ENCODE measurements around the gene SPATA12. TPM values are rescaled to one million over a fixed set of nuclear protein-coding genes. Genes with fewer than 3 reads are reported as not detected.

Gene SPATA12
- total RNA-seq, 4 donors from 2014 or later = not detected

DNA sequence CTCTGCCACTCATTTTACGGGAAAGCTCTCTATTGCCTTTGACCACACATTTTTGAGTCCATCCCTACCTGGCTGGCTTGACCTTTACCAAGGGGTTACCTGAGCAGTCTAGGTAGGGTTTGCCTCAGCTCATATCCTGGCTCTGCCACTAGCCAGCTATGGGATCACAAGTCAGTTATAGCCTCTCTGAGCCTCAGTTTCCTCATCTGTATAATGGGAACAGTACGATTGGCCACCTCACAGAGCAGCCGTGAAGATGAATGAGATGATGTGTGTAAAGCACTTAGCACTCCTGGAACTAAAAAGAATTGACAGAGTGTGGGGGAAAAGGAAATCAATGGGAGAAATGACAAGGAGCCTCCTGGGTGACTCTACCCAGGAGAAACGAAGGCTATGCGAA lies 28.0 kb downstream of the SPATA12 start:
- Histone ChIP-seq H3K36me3 (no peaks in the 10 kb centered on the region), H3K27me3 (no peaks in the 10 kb centered on the region), H3K9me3 (no peaks in the 10 kb centered on the region), H3K4me1 (peaks cover 8% of the 10 kb centered on the region), H3K27ac (no peak overlapping the region), H3K4me3 (no peak overlapping the region)
- TF ChIP-seq EP300 (IDR thresholded peaks at IDR 0.05) (no peak), POLR2A (IDR thresholded peaks at IDR 0.05) (no peak), POLR2AphosphoS5 (IDR thresholded peaks at IDR 0.05) (no peak)
- TF ChIP-seq, protein P1, sequence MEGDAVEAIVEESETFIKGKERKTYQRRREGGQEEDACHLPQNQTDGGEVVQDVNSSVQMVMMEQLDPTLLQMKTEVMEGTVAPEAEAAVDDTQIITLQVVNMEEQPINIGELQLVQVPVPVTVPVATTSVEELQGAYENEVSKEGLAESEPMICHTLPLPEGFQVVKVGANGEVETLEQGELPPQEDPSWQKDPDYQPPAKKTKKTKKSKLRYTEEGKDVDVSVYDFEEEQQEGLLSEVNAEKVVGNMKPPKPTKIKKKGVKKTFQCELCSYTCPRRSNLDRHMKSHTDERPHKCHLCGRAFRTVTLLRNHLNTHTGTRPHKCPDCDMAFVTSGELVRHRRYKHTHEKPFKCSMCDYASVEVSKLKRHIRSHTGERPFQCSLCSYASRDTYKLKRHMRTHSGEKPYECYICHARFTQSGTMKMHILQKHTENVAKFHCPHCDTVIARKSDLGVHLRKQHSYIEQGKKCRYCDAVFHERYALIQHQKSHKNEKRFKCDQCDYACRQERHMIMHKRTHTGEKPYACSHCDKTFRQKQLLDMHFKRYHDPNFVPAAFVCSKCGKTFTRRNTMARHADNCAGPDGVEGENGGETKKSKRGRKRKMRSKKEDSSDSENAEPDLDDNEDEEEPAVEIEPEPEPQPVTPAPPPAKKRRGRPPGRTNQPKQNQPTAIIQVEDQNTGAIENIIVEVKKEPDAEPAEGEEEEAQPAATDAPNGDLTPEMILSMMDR (IDR thresholded peaks at IDR 0.05) = no peak
- WGBS = 91% methylated on average over 5 of the region's 5 CpGs
- DNase-seq (ENCODE audit: low spot score in 2 of 2) = no peak

DNA sequence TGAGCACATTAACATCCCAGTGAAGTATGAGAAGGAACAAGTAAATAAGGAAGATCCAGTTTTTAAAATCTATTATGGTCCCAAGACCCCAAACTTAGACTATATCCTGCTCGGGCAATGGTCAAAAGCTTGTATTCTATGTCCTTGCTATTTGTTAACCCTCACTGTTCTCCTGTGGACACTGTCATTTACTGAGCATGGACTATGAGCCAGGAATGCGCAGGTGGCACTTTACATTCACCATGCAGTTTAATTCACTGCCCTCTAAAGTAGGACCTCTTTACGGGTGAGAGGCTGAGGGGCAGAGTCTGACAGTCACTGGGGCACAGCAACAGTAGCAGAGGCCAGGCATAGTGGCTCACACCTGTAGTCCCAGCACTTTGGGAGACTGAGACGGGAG lies 28.6 kb downstream of the SPATA12 start:
- TF ChIP-seq, protein P1 (IDR thresholded peaks at IDR 0.05) = no peak
- TF ChIP-seq POLR2A (IDR thresholded peaks at IDR 0.05) (no peak), POLR2AphosphoS5 (IDR thresholded peaks at IDR 0.05) (no peak), EP300 (IDR thresholded peaks at IDR 0.05) (no peak)
- no peak overlapping the region for H3K27ac ChIP-seq
- no peaks in the 10 kb centered on the region for H3K9me3 ChIP-seq
- 93% methylated on average over 3 of the region's 4 CpGs for WGBS
- no peak for DNase-seq (ENCODE audit: low spot score in 2 of 2)
- H3K27me3 ChIP-seq = no peaks in the 10 kb centered on the region
- H3K4me3 ChIP-seq = no peak overlapping the region
- H3K4me1 ChIP-seq = peaks cover 8% of the 10 kb centered on the region
- H3K36me3 ChIP-seq = no peaks in the 10 kb centered on the region

DNA sequence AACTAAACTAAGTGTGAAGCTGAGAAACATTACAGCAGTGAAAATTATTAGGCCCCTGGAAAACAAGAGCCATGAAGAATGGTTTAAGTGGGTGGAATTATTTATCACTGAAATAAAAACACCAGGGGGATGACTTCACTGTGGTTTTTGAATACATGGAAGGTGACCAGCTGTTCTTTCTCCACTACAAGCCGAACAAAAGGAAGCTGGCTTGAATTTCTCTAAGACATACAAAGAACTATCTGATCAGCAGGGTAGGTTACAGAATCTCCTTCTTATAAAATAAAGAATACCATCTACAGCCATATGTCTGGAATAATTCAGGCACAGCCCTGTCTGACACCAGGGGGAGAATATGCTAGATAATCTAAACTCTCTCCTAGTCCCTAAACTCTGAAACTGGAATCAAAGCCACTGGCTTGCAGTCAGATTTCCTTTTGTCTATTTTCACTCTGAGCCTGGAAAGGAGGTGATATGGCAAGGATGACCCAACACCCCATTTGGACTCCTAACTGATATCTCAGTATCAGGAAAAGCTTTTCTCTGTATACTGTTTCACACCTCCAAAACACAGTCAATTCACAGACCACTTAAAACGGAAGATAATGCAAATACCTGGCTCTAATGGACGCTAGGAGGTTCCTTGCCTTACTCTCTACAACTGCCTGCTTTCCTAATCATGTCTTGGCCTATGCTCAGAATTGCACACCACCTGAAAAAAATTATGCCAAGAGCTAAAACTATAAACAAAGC lies 31.2 kb downstream of the SPATA12 start:
- 75% methylated on average over 3 of the region's 3 CpGs for WGBS
- DNase-seq (ENCODE audit: low spot score in 2 of 2) = no peak
- Histone ChIP-seq H3K27ac (no peak overlapping the region), H3K4me1 (peaks cover 9% of the 10 kb centered on the region), H3K36me3 (no peaks in the 10 kb centered on the region), H3K27me3 (no peaks in the 10 kb centered on the region), H3K9me3 (no peaks in the 10 kb centered on the region), H3K4me3 (no peak overlapping the region)
- TF ChIP-seq, protein P1 (IDR thresholded peaks at IDR 0.05) = no peak
- TF ChIP-seq POLR2AphosphoS5 (IDR thresholded peaks at IDR 0.05) (no peak), EP300 (IDR thresholded peaks at IDR 0.05) (no peak), POLR2A (IDR thresholded peaks at IDR 0.05) (no peak)

DNA sequence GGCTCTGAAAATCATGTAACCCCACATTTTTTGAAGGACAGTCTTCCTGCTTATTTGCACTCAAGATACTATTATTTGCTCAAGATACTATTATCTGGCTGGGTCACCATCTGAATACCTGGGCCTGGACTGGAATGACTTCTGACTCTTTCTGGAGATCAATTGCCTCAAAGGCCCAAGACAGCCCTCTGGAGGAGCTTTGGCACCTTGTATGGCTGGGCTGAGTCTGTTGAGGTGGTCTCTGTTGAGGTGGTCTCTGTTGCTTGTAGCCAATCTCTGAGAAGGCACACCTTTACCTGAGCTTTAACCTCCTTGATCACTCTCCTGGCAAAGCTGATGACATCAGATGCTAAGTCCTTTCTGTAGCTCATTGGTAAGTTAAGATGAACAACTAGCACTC lies 33.0 kb downstream of the SPATA12 start:
- H3K4me1 ChIP-seq = peaks cover 9% of the 10 kb centered on the region
- TF ChIP-seq, protein P1 (IDR thresholded peaks at IDR 0.05) = no peak
- TF ChIP-seq POLR2A (IDR thresholded peaks at IDR 0.05) = no peak
- no peak for TF ChIP-seq POLR2AphosphoS5 (IDR thresholded peaks at IDR 0.05)
- no peak for TF ChIP-seq EP300 (IDR thresholded peaks at IDR 0.05)

DNA sequence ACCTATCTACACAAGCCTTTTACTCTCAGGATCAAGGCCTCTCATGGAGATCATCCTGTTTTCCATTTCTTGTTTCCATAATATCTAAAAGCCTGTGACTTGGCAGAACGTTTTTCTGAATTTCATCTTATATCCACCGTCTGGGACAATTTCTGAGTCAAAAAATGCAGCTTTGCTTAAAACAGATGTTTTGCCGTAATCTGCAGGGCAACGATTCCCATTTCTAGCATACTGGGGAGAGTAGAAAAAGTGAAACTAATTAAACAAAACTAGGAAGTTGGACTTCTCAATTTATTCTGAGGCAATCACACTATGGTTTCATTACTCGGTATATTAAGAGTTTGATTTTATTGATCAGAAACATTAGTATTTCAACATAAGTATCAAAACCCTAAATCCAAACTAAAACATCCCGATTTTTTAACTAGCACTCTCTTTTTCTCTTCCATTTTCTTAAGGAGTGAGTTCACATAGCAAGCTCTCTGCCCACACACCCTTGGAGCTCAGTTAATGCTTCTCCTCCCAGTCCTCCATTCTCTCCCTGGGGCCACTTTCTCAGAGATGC lies 33.6 kb downstream of the SPATA12 start:
- peak overlapping the region; percentile 0 for H3K4me3 ChIP-seq
- TF ChIP-seq POLR2AphosphoS5 (IDR thresholded peaks at IDR 0.05) (no peak), EP300 (IDR thresholded peaks at IDR 0.05) (no peak), POLR2A (IDR thresholded peaks at IDR 0.05) (no peak)
- TF ChIP-seq, protein P1 (IDR thresholded peaks at IDR 0.05) = no peak
- H3K4me1 ChIP-seq = peaks cover 9% of the 10 kb centered on the region

More for the DNA sequence above, 33.0 kb downstream of the SPATA12 start:
- peaks cover 4% of the 10 kb centered on the region for H3K36me3 ChIP-seq
- H3K9me3 ChIP-seq = no peaks in the 10 kb centered on the region
- no peak overlapping the region for H3K27ac ChIP-seq
- H3K4me3 ChIP-seq = no peak overlapping the region
- H3K27me3 ChIP-seq = no peaks in the 10 kb centered on the region
- DNase-seq (ENCODE audit: low spot score in 2 of 2) = no peak

More for the DNA sequence above, 33.6 kb downstream of the SPATA12 start:
- H3K36me3 ChIP-seq = peaks cover 4% of the 10 kb centered on the region
- no peaks in the 10 kb centered on the region for H3K9me3 ChIP-seq
- H3K27me3 ChIP-seq = no peaks in the 10 kb centered on the region
- H3K27ac ChIP-seq = no peak overlapping the region
- DNase-seq (ENCODE audit: low spot score in 2 of 2) = no peak
- WGBS = 65% methylated on average over 6 of the region's 6 CpGs

All from suprapubic skin (tissue), 4 donors.